Lower leg skin (tissue), 4 donors: ENCODE measurements around the gene RIMBP3C. TPM values are rescaled to one million over a fixed set of nuclear protein-coding genes. Genes with fewer than 3 reads are reported as not detected.
"Not testable (repeated sequence)": the region's sequence is repeated elsewhere in the genome, so short reads cannot be mapped to it uniquely, and the experiment has no call there.

ENCODE experiments used
- DNase-seq, 2 donors: peaks; one replicate each; pipeline ENCODE4 v3.0.0-alpha.2; 2019; ENCODE audit warnings: low spot score in 2 of 2
- H3K4me3 ChIP-seq: fragments of 200-600 bp; sonication (generic); 2 replicates; pipeline ENCODE4 v1.5.1; 2017; ENCODE audit warnings: mild to moderate bottlenecking, low read depth; ENCODE audit not compliant: poor library complexity, severe bottlenecking
- WGBS, 2 donors: methylation state at CpG; one replicate each; pipeline ENCODE4 v1.1.5; 2018; 5-methylcytosine and 5-hydroxymethylcytosine counted together
- intact Hi-C: fragments of 100-400 bp; cut with DNase I; formaldehyde crosslinking; loops from one replicate; pipeline ENCODE4 v1.15.0; 2023; ENCODE audit warnings: low total_unique reads
- total RNA-seq, 4 donors: library from RNA; depleted of rRNA; stranded (reverse); fragments of >200 nt; gene quantifications; one replicate each; pipeline ENCODE4 v1.1.0, GENCODE V29; 2016

Gene RIMBP3C
- total RNA-seq, 4 donors from 2014 or later, result 0.20 to 0.30 TPM; not detected in 2

DNA sequence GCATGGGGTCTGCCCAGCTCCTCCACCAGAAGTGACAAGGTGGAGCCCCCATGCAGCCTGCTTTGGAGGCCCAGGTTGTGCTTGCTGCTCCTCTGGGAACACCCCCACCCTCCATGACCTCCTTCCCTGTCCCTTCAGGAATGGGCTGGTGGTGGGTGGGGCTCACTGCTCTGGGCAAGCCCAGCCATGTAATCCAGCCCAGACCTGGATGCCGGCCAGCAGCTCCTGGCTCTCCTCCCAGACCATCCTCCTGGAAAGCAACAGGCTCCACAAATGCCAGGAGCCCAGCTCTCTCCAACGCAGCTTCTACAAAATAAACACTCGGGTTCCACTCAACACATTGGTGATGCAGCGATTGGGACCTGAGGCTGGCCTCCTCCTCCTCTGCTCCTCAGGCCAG is 53.3 kb downstream of the RIMBP3C start:
- intact Hi-C loops, DNase-seq, H3K4me3 ChIP-seq: not testable (repeated sequence)
- WGBS, 2 donors, result no CpG with 5 or more reads among the region's 4 CpGs

Other genes with a start within 250 kb of the RIMBP3C start
- gene RIMBP3B, start 167.7 kb downstream of the RIMBP3C start, total RNA-seq, result under 1 TPM in 1 of 4 donors, not detected in 3; 0.06 TPM
- 1 to 10 TPM; 3.8 to 6.6 (median 5.0) TPM for gene HIC2, start 134.1 kb downstream of the RIMBP3C start, total RNA-seq
- 1 to 10 TPM in 3 of 4 donors, under 1 TPM in 1; 0.13 to 4.0 (median 1.5) TPM for gene TMEM191C, start 84.1 kb downstream of the RIMBP3C start, total RNA-seq
- gene UBE2L3, start 16.3 kb upstream of the RIMBP3C start, total RNA-seq, result 10 to 100 TPM; 28.0 to 42.4 (median 40.5) TPM
- 10 to 100 TPM; 42.2 to 72.2 (median 56.5) TPM for gene YDJC, start 78.6 kb upstream of the RIMBP3C start, total RNA-seq
- under 1 TPM in 2 of 4 donors, not detected in 2; 0.23 to 0.49 TPM for gene CCDC116, start 81.3 kb upstream of the RIMBP3C start, total RNA-seq
- gene SDF2L1, start 90.8 kb upstream of the RIMBP3C start, total RNA-seq, result 10 to 100 TPM in 3 of 4 donors, 1 to 10 TPM in 1; 8.2 to 21.4 (median 19.6) TPM
- gene PPIL2, start 114.6 kb upstream of the RIMBP3C start, total RNA-seq, result 10 to 100 TPM; 22.3 to 44.2 (median 27.5) TPM
- 1 to 10 TPM; 1.9 to 5.4 (median 2.8) TPM for gene YPEL1, start 184.3 kb upstream of the RIMBP3C start, total RNA-seq